Activated CD8-positive, alpha-beta memory T cell treated with anti-CD3 and anti-CD28 coated beads, Interleukin-2, amount 50 U/mL, for 48 hours (primary cell): ENCODE results near the gene DNAH17.

Source experiments
- DNase-seq: peaks from one replicate; pipeline ENCODE4 v3.0.0-alpha.2; 2020

The DNAH17 gene, protein sequence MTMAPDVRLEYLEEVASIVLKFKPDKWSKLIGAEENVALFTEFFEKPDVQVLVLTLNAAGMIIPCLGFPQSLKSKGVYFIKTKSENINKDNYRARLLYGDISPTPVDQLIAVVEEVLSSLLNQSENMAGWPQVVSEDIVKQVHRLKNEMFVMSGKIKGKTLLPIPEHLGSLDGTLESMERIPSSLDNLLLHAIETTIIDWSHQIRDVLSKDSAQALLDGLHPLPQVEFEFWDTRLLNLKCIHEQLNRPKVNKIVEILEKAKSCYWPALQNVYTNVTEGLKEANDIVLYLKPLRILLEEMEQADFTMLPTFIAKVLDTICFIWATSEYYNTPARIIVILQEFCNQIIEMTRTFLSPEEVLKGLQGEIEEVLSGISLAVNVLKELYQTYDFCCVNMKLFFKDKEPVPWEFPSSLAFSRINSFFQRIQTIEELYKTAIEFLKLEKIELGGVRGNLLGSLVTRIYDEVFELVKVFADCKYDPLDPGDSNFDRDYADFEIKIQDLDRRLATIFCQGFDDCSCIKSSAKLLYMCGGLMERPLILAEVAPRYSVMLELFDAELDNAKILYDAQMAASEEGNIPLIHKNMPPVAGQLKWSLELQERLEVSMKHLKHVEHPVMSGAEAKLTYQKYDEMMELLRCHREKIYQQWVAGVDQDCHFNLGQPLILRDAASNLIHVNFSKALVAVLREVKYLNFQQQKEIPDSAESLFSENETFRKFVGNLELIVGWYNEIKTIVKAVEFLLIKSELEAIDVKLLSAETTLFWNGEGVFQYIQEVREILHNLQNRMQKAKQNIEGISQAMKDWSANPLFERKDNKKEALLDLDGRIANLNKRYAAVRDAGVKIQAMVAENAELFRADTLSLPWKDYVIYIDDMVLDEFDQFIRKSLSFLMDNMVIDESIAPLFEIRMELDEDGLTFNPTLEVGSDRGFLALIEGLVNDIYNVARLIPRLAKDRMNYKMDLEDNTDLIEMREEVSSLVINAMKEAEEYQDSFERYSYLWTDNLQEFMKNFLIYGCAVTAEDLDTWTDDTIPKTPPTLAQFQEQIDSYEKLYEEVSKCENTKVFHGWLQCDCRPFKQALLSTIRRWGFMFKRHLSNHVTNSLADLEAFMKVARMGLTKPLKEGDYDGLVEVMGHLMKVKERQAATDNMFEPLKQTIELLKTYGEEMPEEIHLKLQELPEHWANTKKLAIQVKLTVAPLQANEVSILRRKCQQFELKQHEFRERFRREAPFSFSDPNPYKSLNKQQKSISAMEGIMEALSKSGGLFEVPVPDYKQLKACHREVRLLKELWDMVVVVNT (N-terminal part only)

DNA sequence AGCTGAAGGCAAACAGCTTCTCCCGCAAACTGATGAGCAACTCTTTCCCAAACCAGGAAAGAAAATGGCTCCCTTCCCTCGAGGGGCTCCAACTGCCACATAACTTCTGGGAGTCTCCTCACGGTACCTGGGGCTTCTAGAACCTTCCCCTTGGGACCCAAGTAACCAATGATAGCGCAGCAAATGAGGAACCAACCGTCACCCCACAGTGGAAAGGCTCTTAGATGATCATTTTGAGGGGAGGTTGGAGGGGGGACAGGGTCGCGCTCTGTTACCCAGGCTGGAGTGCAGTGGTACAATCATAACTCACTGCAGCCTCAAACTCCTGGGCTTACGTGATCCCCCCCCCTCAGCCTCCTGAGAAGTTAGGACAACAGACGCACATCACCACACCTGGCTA is at the start of gene DNAH17:
Gene DNAH17 (minus strand): TSS at position 101 of the 400 bp plus-strand sequence. CDS start 2,339 bp downstream, outside the sequence.
- DNase-seq: no peak

DNA sequence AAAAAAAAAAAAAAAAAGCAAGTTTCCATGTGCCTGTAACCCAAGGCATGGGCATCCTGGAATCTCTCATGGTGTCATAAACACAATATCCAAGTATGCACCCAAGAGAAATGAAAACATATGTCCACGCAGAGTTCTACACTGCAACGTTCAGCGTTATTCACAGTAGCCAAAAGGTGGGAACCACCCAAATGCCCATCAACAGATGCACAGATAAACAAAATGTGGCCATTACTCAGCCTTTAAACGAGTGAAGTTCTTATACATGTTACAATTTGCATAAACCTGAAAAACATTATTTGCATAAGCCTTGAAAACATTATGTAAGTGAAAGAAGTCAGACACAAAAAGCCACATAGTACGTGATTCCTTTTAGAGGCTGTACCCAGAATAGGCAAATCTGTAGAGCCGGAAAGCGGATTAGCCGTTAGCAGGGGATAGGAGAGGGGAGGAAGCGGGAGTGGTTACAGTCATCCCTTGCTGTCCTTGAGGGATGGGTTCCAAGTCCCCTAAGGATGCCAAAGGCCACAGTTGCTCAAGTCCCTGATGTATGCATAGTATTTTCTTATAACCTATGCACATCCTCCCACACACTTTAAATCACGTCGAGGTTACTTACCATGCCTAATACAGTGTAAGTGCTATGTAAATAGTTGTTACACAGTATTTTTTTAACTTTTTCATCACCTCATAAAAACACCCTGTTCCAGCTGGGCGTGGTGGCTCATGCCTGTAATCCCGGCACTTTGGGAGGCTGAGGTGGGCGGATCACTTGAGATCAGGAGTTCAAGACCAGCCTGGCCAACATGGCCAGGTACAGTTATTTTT is 47.3 kb upstream of the DNAH17 start:
- no peak for DNase-seq

DNA sequence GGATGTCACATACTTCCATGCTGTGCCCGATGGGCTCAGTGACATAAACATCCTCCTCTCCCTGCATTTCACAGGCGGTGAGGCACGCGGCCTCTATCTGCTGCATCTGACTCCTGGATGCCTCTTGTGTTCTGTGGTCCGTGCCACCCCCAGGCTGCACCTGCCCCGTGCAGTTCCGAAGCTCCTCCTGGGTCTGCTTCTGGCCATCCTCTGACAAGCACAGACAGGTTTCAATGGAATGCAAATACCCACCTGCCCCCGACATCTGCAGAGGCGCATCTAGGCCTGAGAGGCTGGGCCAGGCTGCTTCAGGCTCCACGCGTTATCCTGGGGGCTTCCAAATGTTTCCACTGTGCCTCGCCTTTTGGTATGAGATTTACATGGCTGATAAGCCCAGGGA is 46.3 kb upstream of the DNAH17 start:
- DNase-seq: no peak

DNA sequence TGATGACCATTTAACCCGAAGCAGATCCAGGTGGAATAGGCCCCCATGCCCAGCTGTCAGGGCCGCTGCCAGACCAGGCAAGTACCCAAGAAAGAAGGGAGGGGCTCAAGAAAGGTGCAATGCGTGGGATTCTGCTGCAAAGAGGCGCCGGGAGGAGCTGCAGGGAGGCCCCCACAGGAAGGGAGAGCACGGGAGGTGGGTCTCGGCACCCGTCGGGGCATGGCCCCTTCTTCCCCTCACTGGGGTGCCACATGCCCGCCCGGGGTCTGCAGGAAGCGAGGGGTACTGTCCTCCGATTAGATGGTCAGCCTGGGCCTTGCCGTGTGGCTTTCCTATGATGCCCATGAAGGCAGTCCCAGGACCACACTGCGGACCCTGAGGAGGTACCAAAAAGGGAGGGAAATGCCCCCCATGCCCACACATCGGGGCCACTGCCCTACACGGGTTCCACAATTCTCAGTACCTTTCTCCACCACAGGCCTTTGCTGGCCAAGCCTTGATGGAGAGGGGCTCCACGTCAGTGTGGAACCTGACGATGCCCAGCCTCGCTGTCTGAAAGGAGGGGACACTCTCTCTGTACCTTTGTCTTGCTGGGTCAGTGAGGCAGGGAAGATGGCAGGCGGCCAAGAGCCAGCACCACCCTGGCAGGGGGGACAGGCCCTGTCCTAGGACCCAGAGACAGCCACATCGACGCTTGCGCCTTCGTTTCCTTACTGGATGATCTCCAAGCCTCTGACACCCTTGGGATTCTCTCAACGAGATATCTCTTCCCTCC is 45.5 kb upstream of the DNAH17 start:
- no peak for DNase-seq

DNA sequence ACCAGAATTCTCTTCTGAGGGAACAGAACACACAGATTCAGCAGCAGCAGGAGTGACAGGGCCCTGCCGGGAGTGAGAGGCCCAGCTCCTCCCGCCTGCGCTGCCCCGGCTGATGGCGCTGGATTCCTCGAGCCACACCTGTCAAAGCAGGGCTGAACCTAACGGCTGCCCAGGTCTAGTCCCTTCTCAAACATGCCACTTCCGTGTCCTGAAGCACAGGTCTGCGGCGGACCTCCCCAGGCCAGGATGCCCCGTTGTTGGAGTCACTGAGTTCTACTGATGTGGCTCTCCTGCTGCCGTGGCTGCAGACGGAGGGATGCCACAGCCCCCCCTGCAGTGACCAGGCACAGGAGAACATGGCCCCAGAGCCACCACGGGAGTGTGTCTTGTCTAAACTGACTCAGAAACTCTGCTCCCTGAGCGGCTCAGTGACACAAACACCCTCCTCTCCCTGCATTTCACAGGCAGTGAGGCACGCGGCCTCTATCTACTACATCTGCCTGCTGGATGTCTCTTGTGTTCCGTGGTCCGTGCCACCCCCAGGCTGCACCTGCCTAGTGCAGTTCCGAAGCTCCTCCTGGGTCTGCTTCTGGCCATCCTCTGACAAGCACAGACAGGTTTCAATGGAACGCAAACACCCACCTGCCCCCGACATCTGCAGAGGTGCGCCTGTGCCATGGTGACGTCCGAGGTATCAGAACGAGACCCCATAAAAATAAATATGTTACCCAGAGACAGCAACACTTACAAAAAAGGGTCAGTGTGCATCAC is 44.7 kb upstream of the DNAH17 start:
- no peak for DNase-seq

DNA sequence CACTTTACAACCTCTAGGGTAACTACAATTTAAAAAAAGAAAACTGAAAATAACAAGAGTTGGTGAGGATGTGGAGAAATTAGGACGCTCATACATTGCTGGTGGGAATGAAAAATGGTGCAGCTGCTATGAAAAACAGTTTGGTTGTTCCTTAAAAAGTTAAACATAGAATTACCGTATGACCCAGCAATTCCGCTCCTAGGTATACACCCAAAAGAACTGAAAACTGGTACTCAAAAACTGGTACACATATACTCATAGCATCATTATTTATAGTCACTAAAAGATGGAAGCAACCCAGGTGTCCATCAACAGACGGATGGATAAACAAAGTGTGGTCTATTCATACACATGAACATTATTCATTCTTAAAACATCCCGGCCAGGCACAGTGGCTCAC is 42.9 kb upstream of the DNAH17 start:
- no peak for DNase-seq

DNA sequence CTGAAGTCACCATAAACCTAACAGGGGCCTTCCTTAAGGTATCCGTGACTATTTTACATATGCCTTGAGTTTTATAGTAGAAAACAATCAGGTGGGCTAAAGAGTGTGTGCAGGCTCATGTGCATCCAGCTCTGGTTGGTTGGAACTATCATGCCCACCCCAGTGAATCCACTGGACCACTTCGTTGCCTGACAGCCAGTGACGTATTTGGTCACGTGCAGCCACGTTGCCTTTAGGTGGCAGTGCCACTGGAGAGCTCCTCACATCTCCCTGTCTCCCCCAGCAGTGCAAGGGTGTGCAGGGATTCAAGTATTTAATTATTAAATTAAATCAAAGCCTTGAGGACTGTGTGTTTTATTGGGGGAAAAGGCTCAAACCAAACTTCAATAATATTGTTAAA is 42.1 kb upstream of the DNAH17 start:
- DNase-seq: no peak

DNA sequence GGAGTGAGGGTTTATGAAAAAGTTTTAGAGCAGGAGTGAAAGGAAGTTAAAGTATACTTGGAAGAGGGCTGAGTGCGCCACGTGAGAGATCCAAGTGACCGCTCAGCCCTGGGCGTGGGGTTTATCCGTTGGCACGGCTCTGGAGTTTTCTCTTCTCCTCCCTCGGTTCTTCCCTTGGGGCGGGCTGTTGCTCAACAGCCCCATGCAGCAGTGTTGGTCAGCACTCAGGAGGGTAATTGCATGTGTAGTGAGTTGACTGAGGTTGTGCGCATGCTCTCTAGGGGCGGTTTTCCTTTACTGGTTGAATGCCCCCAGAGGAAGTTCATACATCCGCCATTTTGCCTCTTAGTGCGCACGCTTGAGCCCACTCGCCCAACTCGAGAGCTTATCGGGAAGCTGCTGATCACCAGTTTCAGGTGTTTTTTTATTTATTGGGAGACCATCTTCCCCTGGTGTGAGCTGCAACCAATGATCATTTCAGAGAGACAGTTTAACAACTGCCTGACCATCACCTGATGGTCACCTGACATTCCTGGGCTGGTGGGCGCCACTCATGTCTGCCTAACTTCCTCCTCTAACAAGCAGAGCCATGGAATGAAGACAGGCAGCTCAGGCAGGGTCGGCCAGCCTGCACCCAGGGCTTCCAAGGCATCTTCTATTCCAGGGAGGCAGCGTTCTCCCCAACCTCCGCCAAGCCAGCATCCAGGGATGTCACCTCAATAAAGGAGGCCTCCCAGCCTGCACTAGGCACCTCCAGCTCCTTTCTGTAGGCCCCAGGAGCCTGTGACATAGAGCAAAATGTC is 41.3 kb upstream of the DNAH17 start:
- DNase-seq: no peak

DNA sequence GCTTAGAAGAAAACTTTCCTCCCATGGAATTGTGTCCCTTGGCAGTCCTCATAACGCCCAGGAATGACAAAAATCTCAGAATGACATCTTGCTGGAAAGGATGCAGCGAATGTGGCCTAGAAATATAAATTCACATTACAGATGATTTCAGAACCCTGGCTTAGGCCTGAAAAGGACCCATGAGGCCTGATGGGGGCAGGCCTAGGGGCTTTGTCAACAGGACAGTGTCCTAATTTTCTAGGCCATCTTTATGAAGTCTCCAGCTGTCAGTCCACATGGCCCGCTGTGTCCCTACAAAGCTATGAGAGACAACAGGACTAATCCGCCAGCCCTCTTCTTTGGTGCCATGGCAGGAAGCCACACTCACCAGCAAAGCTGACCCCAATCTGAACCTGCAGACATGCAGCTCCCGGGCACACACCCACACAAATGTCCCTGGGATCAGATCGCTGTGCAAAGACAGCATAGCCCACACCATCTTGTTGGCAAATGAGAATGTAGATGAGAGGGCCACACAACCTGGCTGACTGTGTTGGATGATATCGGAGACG is 40.4 kb upstream of the DNAH17 start:
- no peak for DNase-seq

DNA sequence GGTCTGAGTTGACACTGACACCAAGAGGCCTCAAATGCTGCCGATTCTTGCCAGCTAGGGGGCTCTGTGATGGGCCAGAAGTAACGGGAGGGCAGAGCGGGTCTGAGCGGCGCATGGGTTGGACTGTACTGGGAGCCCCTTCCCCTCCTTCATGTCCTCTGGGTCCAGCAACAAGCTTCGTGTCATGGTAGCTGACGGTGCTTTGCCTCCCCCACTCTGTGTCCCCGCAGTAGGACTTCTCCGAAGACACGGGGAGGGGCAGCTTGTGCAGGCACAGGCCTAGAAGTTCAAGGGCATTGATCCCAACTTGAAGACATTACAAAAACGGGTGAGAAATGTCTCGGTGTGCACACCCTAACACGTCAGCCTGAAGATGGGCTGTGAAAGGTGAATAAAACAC is 39.8 kb upstream of the DNAH17 start:
- no peak for DNase-seq

DNA sequence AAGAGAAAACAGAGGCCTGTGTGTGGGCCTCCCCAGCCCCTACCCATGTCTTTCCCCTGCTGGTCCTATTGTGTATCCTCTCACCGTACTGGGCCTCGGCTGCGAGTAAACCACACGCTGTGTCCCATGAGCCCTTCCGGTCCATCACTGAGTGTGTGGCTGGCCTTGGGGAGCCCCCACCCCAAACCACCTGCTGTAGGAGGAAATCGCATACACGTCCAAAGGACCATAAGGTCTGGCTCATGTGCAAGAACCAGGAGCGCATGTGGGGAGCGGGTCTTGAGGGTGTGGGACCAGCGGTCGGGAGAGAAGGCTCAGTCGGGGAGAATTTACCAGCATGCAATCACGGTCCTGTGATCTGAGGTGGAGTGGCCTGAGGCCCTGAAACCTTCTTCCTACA is 38.4 kb upstream of the DNAH17 start:
- DNase-seq: no peak

DNA sequence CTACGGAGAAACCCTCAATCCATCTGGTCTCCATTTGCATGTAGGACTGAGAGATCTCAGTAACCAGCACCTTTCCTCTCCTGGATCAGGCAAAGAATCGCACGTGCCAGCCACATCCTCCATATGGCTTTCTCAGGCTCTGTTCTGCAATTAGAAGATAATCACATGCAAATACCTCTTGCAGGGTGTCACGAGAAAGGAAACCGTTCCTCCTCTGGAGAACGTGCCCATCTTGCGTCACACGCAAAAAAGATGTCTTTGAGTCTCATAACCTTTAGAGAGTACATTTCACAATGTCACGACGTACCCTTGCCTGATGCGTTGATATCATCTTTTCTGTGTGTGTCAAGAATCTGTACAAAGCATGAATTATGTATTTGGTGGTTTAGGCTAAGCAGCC is 36.2 kb upstream of the DNAH17 start:
- no peak for DNase-seq

DNA sequence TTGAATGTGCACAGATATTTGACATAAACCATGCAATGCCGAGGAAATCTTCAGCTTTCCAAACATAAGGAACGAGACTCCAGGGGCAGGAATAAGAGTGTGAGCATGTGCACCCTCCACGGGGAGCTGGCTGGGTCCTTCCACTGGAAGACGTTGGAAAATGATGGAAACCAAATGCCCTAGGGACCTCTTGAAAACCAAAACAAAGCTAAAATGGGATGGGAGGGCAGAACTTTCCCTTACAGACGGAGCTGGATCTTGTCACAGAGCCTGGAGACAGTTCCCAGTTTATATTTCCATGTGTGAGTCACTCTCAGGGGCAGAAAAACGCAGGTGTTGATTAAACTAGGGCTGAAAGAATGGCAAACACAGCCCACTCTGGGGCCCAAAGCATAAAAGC is 34.4 kb upstream of the DNAH17 start:
- no peak for DNase-seq

DNA sequence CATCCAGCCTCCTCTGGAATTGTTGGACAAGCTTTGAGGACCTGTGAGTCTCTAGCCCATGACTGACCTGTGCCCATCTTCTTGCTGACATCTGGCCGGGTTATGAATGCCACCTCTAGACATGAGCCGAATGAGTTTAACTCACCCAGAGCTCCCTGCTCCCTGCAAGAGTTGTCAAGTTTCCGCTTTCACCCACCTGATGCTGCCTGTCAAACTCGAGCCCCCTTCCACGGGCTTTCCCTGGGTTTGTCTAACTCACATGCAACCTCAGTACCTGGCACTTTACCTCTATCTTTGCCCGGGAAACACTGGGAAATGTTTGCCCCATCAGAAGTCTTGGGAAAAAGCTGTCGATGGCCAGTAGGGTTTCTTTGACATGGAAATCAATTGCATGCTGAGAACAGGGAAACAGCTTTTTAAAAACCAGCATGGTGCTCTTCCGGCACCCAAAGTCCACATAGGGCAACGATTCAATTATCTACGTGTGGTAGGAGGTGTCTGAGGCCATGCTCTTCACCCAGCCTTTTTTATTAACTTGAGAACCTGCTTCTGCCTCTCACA is 33.8 kb upstream of the DNAH17 start:
- DNase-seq: no peak

DNA sequence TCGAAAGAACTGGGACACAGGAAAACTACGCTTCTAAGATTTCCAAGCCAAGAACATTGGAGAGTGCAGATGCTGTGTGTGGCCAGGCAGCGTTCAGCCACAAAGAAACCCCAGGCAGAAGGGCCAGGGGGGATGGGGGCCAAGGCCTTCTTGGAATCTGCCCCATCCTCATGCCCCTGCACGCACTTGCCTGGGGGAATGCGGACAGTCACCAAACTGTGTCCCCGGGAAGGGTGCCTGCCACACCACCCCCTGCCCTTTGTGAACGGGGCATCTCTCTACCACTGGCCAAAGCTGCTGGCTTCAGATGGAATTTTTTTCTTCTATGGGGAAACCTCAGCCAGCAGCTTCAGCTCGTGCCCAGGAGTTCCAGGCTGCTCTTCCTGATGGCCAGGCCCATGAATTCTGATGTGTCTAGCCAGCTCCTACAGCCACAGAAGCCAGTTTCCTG is 32.0 kb upstream of the DNAH17 start:
- no peak for DNase-seq

DNA sequence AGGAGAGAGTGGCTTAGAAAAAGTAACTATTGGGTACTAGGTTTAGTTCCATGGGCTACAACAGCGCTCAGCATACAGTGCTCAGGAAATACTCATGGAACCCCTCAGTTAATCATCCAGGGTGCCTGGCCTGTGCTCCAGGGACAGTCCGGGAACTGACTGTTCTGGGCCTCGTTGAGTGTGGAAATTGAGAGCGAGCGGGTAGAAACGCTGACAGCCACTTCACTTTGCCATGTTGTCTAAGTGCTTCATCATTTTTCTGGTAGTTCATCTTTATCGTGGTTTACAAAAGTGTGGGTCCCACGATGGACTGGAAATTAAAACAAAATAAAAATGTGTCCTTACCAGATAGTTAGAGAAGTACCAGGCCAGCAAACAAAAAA is 31.6 kb upstream of the DNAH17 start:
- no peak for DNase-seq

DNA sequence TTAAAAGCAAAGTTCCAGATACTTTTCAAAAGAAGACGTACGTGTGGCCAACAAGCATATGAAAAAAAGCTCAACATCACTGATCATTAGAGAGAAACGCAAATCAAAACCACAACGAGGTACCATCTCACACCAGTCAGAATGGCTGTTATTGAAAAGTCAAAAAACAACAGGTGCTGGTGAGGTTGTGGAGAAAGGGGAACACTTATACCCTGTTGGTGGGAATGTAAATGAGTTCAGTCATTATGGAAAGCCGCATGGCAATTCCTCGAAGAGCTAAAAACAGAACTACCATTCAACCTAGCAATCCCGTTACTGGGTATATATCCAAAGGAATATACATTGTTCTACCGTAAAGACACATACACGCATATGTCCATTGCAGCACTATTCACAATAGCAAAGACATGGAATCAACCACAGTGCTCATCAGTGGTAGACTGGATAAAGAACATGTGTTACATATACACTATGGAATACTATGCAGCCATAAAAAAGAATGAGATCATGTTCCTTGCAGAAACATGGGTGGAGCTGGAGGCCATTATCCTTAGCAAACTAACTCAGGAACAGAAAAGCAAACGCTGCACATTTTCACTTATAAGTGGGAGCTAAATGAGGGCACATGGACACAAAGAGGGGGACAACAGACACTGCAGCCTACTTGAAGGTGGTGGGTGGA is 31.1 kb upstream of the DNAH17 start:
- no peak for DNase-seq

DNA sequence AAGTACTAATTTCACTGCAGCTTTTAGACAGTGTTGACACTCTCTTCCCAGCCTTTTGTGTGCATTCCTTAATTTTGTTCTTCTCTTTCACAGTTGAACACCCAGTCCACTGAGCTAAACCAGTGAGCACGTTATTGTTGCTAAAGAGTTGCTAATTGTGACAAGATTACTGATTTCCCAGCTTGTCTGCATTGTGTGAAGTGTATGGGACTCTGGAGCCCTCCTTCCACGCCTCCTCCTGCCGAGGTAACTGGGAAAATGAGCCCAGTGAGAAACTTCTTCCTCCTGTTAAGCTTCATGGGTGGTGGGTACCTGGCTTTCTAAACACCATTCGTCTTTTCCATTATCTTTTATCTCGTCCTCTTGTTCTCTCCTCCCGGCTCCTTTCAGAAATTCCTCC is 29.8 kb upstream of the DNAH17 start:
- DNase-seq: no peak
